ENCODE data around the gene ANK2. TPM values are rescaled to one million over a fixed set of nuclear protein-coding genes. Genes with fewer than 3 reads are reported as not detected.

The ANK2 gene
- total RNA-seq, 1 donor from 2014 or later: 4.5 TPM

GRCh38 chr4:113170115-113170804, 120.8 kb downstream of the ANK2 start:
- POLR2A ChIA-PET: no interaction called here
- no peaks in the 10 kb centered on the region for H3K27me3 Mint-ChIP-seq
- no peaks in the 10 kb centered on the region for H3K4me1 Mint-ChIP-seq
- H3K27ac Mint-ChIP-seq: no peak overlapping the region
- ATAC-seq (ENCODE audit: low read depth): no peak
- intact Hi-C loops (cut with micrococcal nuclease): no loop called here
- TF ChIP-seq CTCF (IDR thresholded peaks at IDR 0.05): no peak
- H3K9me3 Mint-ChIP-seq: no peaks in the 10 kb centered on the region
- H3K36me3 Mint-ChIP-seq (ENCODE audit: low read depth): no peaks in the 10 kb centered on the region
- no peak for DNase-seq
- CTCF ChIA-PET: no interaction called here
- no peak overlapping the region for H3K4me3 Mint-ChIP-seq

- ATAC-seq (ENCODE audit: low read depth) (no peak), DNase-seq (no peak)
- no peaks in the 10 kb centered on the region for H3K36me3 Mint-ChIP-seq (ENCODE audit: low read depth)
- intact Hi-C loops (cut with micrococcal nuclease): no loop called here
- no peaks in the 10 kb centered on the region for H3K27me3 Mint-ChIP-seq
- TF ChIP-seq CTCF (IDR thresholded peaks at IDR 0.05): no peak
- H3K9me3 Mint-ChIP-seq: no peaks in the 10 kb centered on the region
- no peaks in the 10 kb centered on the region for H3K4me1 Mint-ChIP-seq
- ChIA-PET POLR2A (no interaction called here), CTCF (no interaction called here)
- no peak overlapping the region for H3K4me3 Mint-ChIP-seq
- H3K27ac Mint-ChIP-seq: no peak overlapping the region
Measured at GRCh38 chr4:113170805-113171468, 121.5 kb downstream of the ANK2 start.

- POLR2A ChIA-PET: no interaction called here
- H3K4me3 Mint-ChIP-seq: no peak overlapping the region
- no peaks in the 10 kb centered on the region for H3K36me3 Mint-ChIP-seq (ENCODE audit: low read depth)
Measured at GRCh38 chr4:113173126-113173792, 123.8 kb downstream of the ANK2 start.

GRCh38 chr4:113173793-113174264, 124.4 kb downstream of the ANK2 start:
- intact Hi-C loops (cut with micrococcal nuclease): no loop called here
- ChIA-PET POLR2A (no interaction called here), CTCF (no interaction called here)
- H3K4me3 Mint-ChIP-seq: no peak overlapping the region
- H3K27ac Mint-ChIP-seq: no peak overlapping the region
- H3K27me3 Mint-ChIP-seq: no peaks in the 10 kb centered on the region
- no peaks in the 10 kb centered on the region for H3K9me3 Mint-ChIP-seq
- H3K4me1 Mint-ChIP-seq: no peaks in the 10 kb centered on the region
- no peak for TF ChIP-seq CTCF (IDR thresholded peaks at IDR 0.05)
- no peak for ATAC-seq (ENCODE audit: low read depth)
- H3K36me3 Mint-ChIP-seq (ENCODE audit: low read depth): no peaks in the 10 kb centered on the region
- no peak for DNase-seq

More at GRCh38 chr4:113173126-113173792, 123.8 kb downstream of the ANK2 start:
- Mint-ChIP-seq H3K27ac (no peak overlapping the region), H3K27me3 (no peaks in the 10 kb centered on the region), H3K9me3 (no peaks in the 10 kb centered on the region), H3K4me1 (no peaks in the 10 kb centered on the region)
- no peak for TF ChIP-seq CTCF (IDR thresholded peaks at IDR 0.05)
- intact Hi-C loops (cut with micrococcal nuclease): no loop called here
- ATAC-seq (ENCODE audit: low read depth) (no peak), DNase-seq (no peak)
- CTCF ChIA-PET: no interaction called here

GRCh38 chr4:113179091-113179490, 129.6 kb downstream of the ANK2 start:
- Mint-ChIP-seq H3K36me3 (ENCODE audit: low read depth) (no peaks in the 10 kb centered on the region), H3K27me3 (no peaks in the 10 kb centered on the region), H3K4me3 (no peak overlapping the region), H3K9me3 (no peaks in the 10 kb centered on the region), H3K27ac (no peak overlapping the region), H3K4me1 (no peaks in the 10 kb centered on the region)
- CTCF ChIA-PET: no interaction called here
- ATAC-seq (ENCODE audit: low read depth) (no peak), DNase-seq (no peak)
- POLR2A ChIA-PET: no interaction called here
- intact Hi-C loops (cut with micrococcal nuclease): no loop called here
- no peak for TF ChIP-seq CTCF (IDR thresholded peaks at IDR 0.05)
